Activated naive CD4-positive, alpha-beta T cell (primary cell): ENCODE data around the gene SRSF9.
"Not testable (repeated sequence)": the region's sequence is repeated elsewhere in the genome, so short reads cannot be mapped to it uniquely, and the experiment has no call there.

ENCODE experiments used
- DNase-seq, 4 experiments: peaks; one replicate each; lab custom pipeline; 2025; lab: John Stamatoyannopoulos, UW

SRSF9 gene

GRCh38 chr12:120481022-120481767, 11.6 kb upstream of the SRSF9 start:
- no peak for DNase-seq

GRCh38 chr12:120480211-120480610, 10.7 kb upstream of the SRSF9 start:
- no peak for DNase-seq

- no peak for DNase-seq
Measured at GRCh38 chr12:120479458-120479857, 9.9 kb upstream of the SRSF9 start.

- no peak for DNase-seq
Measured at GRCh38 chr12:120475643-120476042, 6.1 kb upstream of the SRSF9 start.

- DNase-seq, result no peak
Measured at GRCh38 chr12:120474616-120474960, 5.0 kb upstream of the SRSF9 start.

GRCh38 chr12:120473807-120474615, 4.5 kb upstream of the SRSF9 start:
- no peak for DNase-seq

GRCh38 chr12:120472521-120472920, 3.0 kb upstream of the SRSF9 start:
- DNase-seq, result no peak

GRCh38 chr12:120470150-120470784, 719 bp upstream of the SRSF9 start:
- DNase-seq, result no peak

- peak; percentile 52 to 64 (median 60) for DNase-seq
Measured at GRCh38 chr12:120468821-120469449, 613 bp downstream of the SRSF9 start.

- no peak for DNase-seq
Measured at GRCh38 chr12:120468325-120468820, 1.2 kb downstream of the SRSF9 start.

- DNase-seq, result no peak
Measured at GRCh38 chr12:120467439-120467838, 2.1 kb downstream of the SRSF9 start.

- DNase-seq, result peak in 2 of 4 experiments; percentile 8 to 29
Measured at GRCh38 chr12:120466560-120467315, 2.8 kb downstream of the SRSF9 start.

GRCh38 chr12:120465756-120466155, 3.8 kb downstream of the SRSF9 start:
- DNase-seq, result no peak

- DNase-seq, result no peak
Measured at GRCh38 chr12:120463712-120464111, 5.8 kb downstream of the SRSF9 start.

GRCh38 chr12:120462099-120462640, 7.4 kb downstream of the SRSF9 start:
- no peak for DNase-seq

- no peak for DNase-seq
Measured at GRCh38 chr12:120460157-120460556, 9.4 kb downstream of the SRSF9 start.

GRCh38 chr12:120457133-120457532, 12.4 kb downstream of the SRSF9 start:
- no peak for DNase-seq

GRCh38 chr12:120455302-120455701, 14.2 kb downstream of the SRSF9 start:
- no peak for DNase-seq

- no peak for DNase-seq
Measured at GRCh38 chr12:120453977-120454376, 15.6 kb downstream of the SRSF9 start.

- no peak for DNase-seq
Measured at GRCh38 chr12:120453060-120453750, 16.3 kb downstream of the SRSF9 start.

GRCh38 chr12:120452524-120452923, 17.0 kb downstream of the SRSF9 start:
- DNase-seq, result not testable (repeated sequence)
